ENCODE data around the gene DIDO1. TPM values are rescaled to one million over a fixed set of nuclear protein-coding genes. Genes with fewer than 3 reads are reported as not detected.

The DIDO1 gene
- total and polyA plus RNA-seq, 9 of the 15 experiments (the other 6 are each of a cell fraction or from before 2014, with no cell fraction given) = 4.4 to 46.8 (median 31.2) TPM

GRCh38 chr20:62838128-62838891 is 88.0 kb downstream of the DIDO1 start (continued):
- peak in 1 of 2 experiments; percentile 25 for TF ChIP-seq E2F6 (IDR thresholded peaks at IDR 0.05; ENCODE audit: borderline replicate concordance in 1 of 2, extremely low read depth in 1 of 2, insufficient read depth in 1 of 2, insufficient read length in 1 of 2, low read depth in 1 of 2, low read length in 1 of 2, poor library complexity in 1 of 2, severe bottlenecking in 1 of 2)
- TF ChIP-seq ZNF609 (CRISPR knock-in tag; IDR thresholded peaks at IDR 0.05; ENCODE audit: borderline replicate concordance) = no peak
- 0 out of 4 replicates have a peak, but pooled peaks of 1 of the 2 experiments have one; percentile 49 for TF ChIP-seq TEAD1 (CRISPR knock-in tag; IDR thresholded peaks at IDR 0.05)
- peak; percentile 49; the same call in 1 of the 2 replicates for TF ChIP-seq DMBX1 (CRISPR knock-in tag; IDR thresholded peaks at IDR 0.05; ENCODE audit: borderline replicate concordance)
- peak; percentile 71 for TF ChIP-seq TFE3 (CRISPR knock-in tag; IDR thresholded peaks at IDR 0.05)
- no peak for TF ChIP-seq ZC3H8 (IDR thresholded peaks at IDR 0.05)
- TF ChIP-seq ZNF197 (CRISPR knock-in tag; IDR thresholded peaks at IDR 0.05; ENCODE audit: low read depth) = peak; percentile 48; the same call in 1 of the 2 replicates
- no peak for TF ChIP-seq TEAD4 (IDR thresholded peaks at IDR 0.05; ENCODE audit: low read length)
- no peak for TF ChIP-seq TEAD4 (CRISPR knock-in tag; IDR thresholded peaks at IDR 0.05; ENCODE audit: borderline replicate concordance)
- no peak for TF ChIP-seq RNF2 (IDR thresholded peaks at IDR 0.05)
- no peak for TF ChIP-seq ID3 (CRISPR knock-in tag; IDR thresholded peaks at IDR 0.05)
- TF ChIP-seq ID3 (tag; IDR thresholded peaks at IDR 0.05) = 0 out of 2 replicates have a peak, but pooled peaks have one; percentile 51
- TF ChIP-seq U2AF1 (optimal IDR thresholded peaks at IDR 0.05; ENCODE audit: low read depth, low read length) = no peak
- peak; percentile 64; the same call in 1 of the 2 replicates for TF ChIP-seq ZNF584 (CRISPR knock-in tag; IDR thresholded peaks at IDR 0.05; ENCODE audit: low read depth)
- no peak for TF ChIP-seq NCOA1 (IDR thresholded peaks at IDR 0.05; ENCODE audit: low read depth)
- TF ChIP-seq L3MBTL2 (IDR thresholded peaks at IDR 0.05) = no peak
- TF ChIP-seq SMAD4 (CRISPR knock-in tag; conservative IDR thresholded peaks at IDR 0.05) = peak; percentile 57; the same call in 1 of the 2 replicates
- peak; percentile 68; the same call in 1 of the 2 replicates for TF ChIP-seq KLF6 (CRISPR knock-in tag; IDR thresholded peaks at IDR 0.05; ENCODE audit: borderline replicate concordance)
- no peak for TF ChIP-seq BRD4 (IDR thresholded peaks at IDR 0.05)
- TF ChIP-seq POLR2A (conservative IDR thresholded peaks at IDR 0.05) = no peak

Measured in K562 (cell line).